Left cardiac atrium (tissue), 4 donors: ENCODE results near the gene KPNA6. TPM values are rescaled to one million over a fixed set of nuclear protein-coding genes. Genes with fewer than 3 reads are reported as not detected.

ENCODE experiments used
- ATAC-seq, 2 donors: fragments of 200-7000 bp; cut with Tn5 transposase; one replicate each; pipeline ENCODE4 v1.9.1; 2020; ENCODE audit warnings: mild to moderate bottlenecking in 2 of 2, moderate library complexity in 2 of 2
- DNase-seq: peaks from one replicate; pipeline ENCODE4 v3.0.0-alpha.2; 2020
- intact Hi-C, 2 donors: fragments of 100-400 bp; cut with DNase I; formaldehyde crosslinking; loops; one replicate each; pipeline versions ENCODE4 v1.14.1 to v1.15.1; 2022 to 2023
- total RNA-seq, 2 donors: library from RNA; stranded (reverse); fragmentation: NEBNext Ultra II Directional; extraction: Animal tissue kit (Norgen Biotek cat#: 25700); gene quantifications; one replicate each; pipeline ENCODE4 v1.2.1, GENCODE V29; 2021
- donor health status: DM: no; HTN: yes; CAD: no.
- donor health status: DM: no; HTN: yes; CAD: no; lungs with severe emphysema.
- donor health status: DM: yes; HTN: yes; CAD: no.
- donor health status: Dilated cardiomyopathy.

The KPNA6 gene
- total RNA-seq, 2 donors from 2014 or later = 59.3 to 73.3 TPM

DNA sequence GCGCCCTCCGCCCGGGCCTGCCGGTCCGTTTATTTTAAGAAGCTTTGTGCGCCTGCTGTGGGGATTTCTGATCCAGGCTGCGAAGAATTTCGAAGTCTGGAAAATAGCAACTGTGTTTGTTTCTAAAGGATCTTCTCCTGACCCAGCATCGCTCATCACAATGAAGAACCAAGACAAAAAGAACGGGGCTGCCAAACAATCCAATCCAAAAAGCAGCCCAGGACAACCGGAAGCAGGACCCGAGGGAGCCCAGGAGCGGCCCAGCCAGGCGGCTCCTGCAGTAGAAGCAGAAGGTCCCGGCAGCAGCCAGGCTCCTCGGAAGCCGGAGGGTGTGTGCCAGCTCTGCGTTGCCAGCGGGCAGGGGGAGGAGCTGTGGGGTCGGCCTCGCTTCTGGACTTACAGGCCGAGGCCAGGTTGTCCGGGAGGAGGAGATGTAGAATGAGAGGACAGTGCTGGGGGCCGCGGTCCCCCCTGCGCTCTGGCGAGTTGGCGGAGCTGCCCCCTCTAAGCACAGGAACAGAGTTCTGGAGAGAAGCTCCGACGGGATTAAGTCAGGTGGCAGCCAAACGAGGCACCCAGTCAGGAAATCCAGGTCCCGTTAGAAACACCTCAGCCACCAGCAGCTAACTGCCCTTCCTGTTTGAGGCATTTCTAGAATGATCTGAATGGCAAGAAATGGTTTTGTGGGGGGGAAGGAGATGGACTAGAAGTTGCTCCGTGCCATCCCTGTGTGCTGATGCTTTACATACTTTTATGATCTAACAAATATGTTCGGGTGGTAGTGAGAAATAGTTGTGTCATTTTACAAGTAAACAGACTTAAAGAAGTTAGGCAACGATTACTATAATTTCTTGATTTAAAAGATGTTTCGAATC lies 72.6 kb downstream of the KPNA6 start:
- DNase-seq (peak; percentile 72), ATAC-seq (peak; percentile 54 to 69)
- intact Hi-C loops = no loop called here

DNA sequence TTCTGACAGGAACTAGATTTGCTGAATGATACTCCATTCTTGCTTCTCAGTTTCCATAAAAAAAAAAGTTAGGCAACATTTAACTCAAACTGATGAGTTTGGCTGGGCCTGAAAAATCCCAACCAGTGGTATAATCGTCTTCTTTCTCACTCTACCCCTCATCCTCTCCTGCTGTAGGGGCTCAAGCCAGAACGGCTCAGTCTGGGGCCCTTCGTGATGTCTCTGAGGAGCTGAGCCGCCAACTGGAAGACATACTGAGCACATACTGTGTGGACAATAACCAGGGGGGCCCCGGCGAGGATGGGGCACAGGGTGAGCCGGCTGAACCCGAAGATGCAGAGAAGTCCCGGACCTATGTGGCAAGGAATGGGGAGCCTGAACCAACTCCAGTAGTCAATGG lies 73.2 kb downstream of the KPNA6 start:
- DNase-seq (no peak), ATAC-seq (no peak)
- intact Hi-C loops = no loop called here

DNA sequence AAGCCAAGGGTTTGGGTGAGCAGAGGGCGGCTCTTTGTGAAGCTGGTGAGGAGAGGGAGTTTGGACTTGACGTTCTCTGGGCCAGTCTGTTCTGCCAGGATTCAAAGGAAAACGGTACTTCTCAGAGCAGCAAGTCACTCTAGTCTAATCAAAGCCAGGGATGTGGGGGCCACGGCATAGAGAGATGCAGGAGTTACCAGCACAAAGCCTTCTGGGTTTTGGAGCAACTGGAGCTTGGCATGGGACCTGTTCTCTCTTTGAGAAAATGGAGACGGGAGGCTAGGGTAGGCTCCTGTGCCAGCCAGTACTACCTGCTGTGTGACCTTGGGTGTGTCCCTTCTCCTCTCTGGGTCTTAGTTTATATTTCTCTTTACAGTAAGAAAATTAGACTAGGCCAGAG lies 73.7 kb downstream of the KPNA6 start:
- DNase-seq = no peak
- no peak for ATAC-seq
- intact Hi-C loops = no loop called here

DNA sequence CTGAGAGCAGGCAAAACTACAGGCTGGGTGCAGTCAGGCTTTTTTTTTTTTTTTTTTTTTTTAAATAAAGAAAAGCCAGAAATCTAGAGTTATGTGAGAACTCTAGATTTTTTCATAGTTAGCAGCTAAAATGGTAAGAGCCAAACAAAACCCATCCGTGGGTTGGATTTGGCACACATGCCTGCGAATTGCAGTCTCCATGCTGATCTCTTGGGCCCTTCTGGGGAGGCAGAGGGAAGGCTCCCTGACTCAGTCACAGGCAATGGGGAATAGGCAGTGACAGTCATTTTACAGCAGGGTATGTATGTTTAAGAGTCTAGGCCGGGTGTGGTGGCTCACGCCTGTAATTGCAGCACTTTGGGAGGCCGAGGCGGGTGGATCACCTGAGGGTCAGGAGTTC lies 74.2 kb downstream of the KPNA6 start:
- intact Hi-C loops = no loop called here
- no peak for ATAC-seq
- no peak for DNase-seq

DNA sequence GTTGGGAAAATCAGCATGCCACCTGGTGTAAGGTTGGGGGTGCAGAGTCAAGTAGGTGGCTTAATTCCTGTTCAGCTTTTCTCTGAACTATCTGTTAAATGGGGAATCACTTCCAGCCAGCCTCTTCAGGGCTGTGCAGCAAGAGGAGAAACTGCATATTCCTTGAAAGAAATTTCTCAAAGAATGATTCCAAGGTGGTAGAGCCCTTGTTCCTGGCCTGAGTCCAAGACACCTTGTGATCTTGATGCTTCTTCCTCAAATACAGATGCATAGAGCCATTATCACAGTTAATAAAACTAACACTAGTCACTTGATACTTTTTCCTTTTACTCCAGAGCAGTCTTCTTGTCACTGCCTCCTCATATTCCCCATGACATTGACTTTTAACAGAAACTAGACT lies 76.8 kb downstream of the KPNA6 start:
- ATAC-seq (no peak), DNase-seq (no peak)
- intact Hi-C loops = no loop called here

DNA sequence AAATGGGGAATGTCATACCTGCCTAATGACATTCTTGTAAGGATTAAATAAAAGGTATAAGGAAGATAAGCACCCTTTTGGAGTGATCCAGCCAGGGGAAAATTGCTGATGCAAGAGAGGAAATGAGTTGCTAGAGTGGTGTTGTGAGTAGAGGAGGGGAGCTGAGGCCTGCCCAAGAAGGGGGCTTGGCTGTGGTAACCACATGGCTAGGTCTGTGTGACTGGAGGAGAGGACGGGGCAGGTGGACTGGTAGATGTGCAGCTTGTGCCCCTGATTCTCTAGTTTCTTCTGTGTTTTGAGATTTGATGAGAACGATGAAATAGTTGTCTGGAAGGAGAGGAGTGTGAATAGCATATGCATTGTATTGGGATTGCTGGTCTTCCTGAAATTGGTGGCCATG lies 78.2 kb downstream of the KPNA6 start:
- intact Hi-C loops = no loop called here
- ATAC-seq (no peak), DNase-seq (no peak)

DNA sequence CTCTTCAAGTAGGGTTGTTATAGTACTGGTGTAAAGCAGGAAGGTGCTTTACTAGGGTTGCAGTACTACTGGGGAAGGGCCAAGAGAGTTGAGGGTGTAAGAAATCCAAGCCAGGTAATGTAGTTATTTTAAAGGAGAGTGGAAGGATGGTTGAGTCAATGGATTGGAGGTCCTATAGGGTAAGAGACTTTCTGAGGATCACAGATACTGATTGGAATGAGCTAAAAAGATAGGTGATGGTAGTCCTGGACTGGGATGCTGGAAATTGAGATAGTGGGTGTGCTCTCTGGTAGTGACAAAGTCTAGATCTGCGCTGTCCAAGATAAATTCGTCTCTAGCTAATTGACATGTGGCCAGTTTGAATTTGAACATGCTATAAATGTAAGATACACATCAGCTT lies 78.6 kb downstream of the KPNA6 start:
- DNase-seq (no peak), ATAC-seq (no peak)
- intact Hi-C loops = no loop called here

DNA sequence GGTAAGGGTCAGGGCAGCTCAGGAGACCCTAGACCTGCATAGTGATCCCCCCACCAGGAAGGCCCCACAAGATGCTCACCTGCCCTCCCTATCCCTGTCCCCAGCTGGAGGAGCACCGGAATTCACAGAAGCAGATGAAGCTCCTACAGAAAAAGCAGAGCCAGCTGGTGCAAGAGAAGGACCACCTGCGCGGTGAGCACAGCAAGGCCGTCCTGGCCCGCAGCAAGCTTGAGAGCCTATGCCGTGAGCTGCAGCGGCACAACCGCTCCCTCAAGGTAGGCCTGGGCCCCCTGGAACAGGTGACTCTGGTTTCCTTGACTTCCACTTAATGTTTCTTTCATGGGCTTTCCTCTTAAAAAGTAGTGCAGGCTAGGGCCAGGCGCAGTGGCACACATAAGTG lies 80.0 kb downstream of the KPNA6 start:
- ATAC-seq (no peak), DNase-seq (no peak)

DNA sequence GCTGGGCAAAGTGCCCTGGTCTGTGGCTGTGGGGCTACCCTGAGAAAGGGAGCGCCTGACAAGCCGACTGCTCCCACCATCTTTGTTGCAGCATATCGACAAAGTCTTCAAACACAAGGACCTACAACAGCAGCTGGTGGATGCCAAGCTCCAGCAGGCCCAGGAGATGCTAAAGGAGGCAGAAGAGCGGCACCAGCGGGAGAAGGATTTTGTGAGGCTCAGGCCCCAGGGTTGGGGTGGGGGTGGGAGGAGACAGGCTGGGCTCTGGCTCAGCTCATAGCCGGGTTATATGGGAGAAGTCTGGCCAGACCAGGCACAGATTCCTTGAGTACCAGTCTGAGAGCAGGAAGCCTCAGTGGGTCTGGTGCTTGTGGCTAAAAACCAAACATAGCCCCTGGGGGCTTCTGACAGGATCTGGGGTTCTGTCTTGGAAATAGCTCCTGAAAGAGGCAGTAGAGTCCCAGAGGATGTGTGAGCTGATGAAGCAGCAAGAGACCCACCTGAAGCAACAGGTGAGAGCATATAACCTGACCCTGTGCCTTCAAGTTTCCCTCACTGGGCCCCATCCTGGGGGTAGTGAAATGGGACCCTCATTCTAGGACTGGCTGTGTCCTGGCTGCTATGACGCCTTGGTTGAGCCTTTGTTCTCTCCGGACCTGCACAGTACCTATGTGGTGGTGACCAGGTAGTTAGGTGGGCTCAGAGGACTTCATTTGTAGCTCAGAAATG lies 84.5 kb downstream of the KPNA6 start:
- intact Hi-C loops = no loop called here
- no peak for DNase-seq
- ATAC-seq = no peak

More for the DNA sequence above, 80.0 kb downstream of the KPNA6 start:
- intact Hi-C loops = no loop called here

DNA sequence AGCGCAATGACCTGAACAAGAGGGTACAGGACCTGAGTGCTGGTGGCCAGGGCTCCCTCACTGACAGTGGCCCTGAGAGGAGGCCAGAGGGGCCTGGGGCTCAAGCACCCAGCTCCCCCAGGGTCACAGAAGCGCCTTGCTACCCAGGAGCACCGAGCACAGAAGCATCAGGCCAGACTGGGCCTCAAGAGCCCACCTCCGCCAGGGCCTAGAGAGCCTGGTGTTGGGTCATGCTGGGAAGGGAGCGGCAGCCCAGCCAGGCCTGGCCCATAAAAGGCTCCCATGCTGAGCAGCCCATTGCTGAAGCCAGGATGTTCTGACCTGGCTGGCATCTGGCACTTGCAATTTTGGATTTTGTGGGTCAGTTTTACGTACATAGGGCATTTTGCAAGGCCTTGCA lies 87.1 kb downstream of the KPNA6 start:
- no peak for ATAC-seq
- DNase-seq = no peak
- intact Hi-C loops = no loop called here

DNA sequence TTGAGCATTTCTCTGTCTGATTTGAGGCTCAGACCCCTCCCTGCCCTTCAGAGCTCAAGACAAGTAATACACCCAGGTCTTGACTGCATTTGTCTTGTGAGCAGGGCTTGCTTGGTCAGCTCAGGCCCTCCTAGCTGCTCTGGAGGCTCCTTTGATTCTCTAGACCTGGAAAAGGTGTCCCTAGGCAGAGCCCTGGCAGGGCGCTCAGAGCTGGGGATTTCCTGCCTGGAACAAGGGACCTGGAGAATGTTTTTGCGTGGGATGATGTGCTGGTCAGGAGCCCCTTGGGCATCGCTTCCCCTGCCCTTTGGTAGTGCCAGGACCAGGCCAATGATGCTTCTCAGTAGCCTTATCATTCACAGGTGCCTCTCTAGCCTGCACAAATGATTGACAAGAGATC lies 87.7 kb downstream of the KPNA6 start:
- intact Hi-C loops = no loop called here
- no peak for ATAC-seq
- no peak for DNase-seq

DNA sequence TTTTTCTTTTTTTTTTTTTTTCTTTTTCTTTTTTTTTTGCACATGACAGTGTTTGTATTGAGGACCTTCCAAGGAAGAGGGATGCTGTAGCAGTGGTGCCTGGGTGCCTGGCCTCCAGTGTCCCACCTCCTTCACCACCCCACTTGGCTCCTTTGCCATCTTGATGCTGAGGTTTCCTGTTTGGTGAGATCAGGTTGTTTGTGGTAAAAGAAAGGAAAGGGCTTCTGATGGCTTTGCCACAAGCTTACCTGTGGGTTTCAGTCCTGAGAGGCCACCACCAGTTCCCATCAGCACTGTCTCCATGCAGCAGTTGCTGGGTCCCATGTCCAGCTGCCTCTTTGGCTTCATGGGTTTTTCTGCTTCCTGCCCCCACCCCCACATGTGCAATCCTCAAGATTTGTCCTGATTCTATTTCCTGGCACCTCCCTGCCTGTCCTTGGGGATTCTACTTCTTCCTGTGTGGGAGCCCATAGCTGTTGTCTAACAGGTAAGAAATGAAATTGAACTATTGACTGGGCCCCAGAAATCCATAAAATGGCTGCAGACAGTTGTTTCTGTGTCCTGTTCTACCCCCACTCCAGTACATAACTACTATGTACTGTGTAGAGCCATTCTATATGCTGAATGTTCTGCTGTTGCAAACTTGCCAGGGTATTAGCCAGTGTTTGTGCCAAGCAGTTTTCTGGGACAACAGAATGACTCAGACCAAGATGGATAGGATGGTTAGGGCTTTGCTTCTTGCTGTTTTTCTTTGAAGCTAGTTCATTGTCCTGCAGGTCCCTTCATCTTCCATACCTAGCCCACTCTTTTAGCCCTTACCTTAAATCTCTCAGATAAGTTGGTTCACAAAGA lies 88.3 kb downstream of the KPNA6 start:
- no peak for DNase-seq

DNA sequence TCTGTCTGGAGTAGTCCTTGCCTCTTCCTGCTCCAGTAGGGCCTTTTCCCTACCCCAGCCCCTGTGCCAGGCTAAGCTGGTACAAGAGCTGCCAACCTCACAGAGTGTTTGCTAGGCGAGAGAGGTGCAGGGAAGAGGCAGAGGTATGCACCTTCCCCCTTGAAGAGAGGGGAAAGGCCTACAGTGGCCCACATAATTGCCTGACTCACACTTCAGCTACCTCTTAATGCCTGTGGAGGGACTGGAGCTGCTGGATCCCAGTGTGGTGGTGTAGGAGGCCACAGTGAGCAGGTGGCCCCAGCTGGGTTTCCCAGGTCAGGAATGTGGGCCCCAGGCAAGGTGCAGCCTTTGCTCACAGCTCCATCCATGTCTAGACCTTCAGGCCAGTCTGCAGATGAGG lies 89.2 kb downstream of the KPNA6 start:
- no peak for DNase-seq
- intact Hi-C loops = no loop called here
- ATAC-seq = no peak

More for the DNA sequence above, 88.3 kb downstream of the KPNA6 start:
- no peak for ATAC-seq
- intact Hi-C loops = no loop called here

DNA sequence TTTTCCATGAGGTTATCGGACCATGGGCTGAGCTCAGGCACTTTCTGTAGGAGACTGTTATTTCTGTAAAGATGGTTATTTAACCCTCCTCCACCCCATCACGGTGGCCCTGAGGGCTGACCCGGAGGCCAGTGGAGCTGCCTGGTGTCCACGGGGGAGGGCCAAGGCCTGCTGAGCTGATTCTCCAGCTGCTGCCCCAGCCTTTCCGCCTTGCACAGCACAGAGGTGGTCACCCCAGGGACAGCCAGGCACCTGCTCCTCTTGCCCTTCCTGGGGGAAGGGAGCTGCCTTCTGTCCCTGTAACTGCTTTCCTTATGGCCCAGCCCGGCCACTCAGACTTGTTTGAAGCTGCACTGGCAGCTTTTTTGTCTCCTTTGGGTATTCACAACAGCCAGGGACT lies 90.0 kb downstream of the KPNA6 start:
- ATAC-seq (no peak), DNase-seq (no peak)
- intact Hi-C loops = no loop called here

DNA sequence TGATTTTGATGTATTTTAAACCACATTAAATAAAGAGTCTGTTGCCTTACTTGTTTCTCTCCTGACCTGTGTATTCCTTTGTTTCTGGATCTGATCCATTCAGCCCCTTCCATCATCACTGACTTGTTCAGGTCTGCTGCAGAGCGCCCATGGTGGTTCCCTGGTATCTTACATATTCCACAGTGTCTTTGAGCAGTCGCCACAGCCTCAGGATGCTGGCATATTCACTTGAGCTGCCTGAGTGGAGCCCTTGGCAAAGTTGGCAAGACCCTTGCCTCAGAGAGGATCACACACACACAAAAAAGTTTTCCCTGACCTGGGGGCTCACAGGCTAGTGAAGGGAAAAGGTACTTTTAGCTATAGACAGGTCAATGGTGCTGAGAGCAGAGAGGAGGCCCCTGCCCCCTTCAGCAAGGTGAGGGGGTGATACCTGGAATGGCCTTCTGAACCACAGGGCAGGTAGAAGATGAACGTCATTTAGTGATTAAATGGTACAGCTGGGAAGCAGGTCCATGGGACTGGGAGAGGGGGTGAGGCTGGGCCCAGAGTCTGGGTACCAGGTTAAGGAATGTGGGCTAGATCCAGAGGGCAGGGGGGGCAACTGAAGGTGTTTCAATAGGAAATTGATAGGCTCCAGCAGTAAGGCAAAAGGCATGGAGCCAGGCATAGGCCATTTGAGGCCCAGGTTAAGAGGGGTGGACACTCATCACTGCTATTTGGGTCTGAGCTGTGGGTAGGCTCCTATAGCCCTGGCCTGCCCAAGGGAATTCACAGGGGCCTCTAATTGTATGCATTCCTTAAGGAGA lies 90.6 kb downstream of the KPNA6 start:
- intact Hi-C loops = no loop called here
- DNase-seq (no peak), ATAC-seq (no peak)

DNA sequence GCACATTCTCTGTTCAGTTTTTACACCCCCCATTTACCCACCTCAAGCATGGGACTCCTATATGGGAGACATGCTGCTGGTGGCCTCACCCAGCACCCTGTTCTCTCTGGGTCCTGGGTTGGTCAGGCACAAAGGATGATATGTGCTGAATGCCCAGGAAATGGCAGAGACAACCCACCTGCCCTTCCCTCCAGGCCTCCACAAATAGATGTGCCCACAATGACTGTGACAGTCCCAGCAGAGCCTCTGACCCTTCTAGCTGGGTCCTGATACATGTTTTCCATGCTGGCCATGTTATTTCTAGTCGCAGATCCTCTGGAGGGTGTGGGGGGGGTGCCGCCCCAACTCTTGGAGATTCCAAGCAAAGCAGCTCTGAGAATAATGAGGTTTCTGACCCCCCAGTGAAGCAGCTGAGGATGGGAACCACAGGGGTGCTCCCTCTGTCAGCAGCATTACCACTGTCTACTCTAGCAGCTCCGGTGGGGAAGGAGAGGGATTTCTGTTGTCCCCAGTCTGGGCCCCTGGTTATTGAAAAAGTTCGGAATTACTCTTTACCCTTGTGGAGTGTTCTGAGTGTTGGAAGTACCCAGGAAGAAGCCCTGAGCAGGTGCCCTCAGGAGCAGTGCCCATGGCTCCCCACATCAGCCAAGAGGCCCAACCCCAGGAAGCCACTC lies 91.3 kb downstream of the KPNA6 start:
- no peak for DNase-seq
- ATAC-seq = no peak

DNA sequence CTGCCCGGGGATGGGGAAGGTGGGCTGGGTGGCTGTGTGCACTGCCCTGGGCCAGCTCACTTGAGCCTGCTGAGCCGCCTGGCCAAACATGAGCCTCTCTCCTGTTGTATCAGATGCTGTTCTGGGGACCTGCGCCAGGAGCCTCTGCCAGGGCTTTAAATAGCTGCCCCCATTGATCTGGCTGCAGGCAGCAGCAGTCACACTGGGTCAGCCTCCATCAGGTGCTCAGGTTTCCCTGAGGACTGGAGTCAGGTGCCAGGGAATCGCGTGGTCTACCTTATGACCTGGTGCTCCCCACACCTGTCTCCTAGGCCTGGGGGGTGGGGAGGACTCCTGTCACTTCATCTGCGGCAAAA lies 91.8 kb downstream of the KPNA6 start:
- intact Hi-C loops = no loop called here
- ATAC-seq (peak; percentile 41 to 48), DNase-seq (peak; percentile 63)

More for the DNA sequence above, 91.3 kb downstream of the KPNA6 start:
- intact Hi-C loops = no loop called here

DNA sequence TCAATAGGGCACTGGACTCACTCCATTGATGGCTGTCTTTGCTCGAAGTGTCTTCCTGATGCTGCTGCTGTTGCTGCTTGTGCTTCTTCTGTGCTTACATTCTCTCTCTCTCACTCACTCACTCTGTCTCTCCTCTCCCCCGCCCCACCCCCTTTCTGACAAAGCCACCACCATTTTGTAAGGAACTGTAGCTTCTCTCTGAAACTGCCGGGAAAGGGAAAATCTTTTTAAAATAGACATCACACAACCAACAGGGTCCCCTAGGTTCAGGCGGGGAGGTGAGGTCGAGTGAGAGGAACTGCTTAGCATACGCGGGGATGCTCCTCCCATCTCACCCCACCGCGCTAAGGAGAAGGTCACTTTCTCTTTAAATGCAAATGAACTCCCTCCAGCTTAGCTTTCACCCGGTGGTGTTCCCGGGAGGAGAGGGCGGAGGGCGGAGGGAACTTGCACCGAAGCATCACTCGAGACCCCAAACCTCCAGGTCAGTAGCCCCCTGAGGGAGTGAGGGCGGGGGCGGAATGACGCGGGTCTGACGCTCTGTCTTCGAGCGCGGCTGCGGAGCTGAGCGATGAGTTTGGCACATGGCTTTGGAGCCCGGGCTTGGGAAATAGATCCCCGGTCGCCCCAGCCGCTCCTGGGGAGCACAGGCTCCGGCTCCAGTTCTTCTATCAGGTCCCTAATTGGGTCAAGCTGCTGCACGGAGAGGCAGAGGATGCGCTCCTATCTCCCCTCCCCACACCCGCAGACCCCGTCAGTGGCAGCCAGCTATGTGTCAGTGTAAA lies 92.6 kb downstream of the KPNA6 start, which contains the start of gene CCDC28B:
Gene CCDC28B, plus strand, starts transcription at position 370 of the 785 bp plus-strand sequence. CDS start 1,341 bp downstream, outside the sequence.
- ATAC-seq (peak; percentile 61 to 62), DNase-seq (peak; percentile 86)
- intact Hi-C loops = no loop called here
